ENCODE data around the gene ZNF648.

The ZNF648 gene

DNA sequence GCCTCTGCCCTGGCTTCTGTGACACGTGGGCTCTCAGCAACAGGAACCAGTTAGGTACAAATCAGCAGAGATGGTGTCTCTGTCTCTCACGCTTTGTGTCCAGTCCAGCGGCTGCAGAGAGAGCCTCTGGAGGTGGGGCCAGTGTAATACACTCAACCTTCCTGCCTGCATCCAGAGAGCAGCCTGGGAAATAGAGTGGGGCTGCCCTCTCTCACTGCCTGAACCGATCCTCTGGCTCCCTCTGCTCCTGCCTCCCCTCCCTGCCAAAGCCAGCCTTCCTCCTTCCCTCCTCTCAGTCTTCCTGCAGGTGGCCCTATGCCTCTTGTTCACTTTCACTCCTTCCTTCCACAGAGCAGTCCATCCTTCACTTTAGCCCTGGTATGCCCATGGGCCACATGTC, at the start of gene ZNF648:
ZNF648 (minus strand) TSS at position 119 of the 400 bp plus-strand sequence. CDS start 3,702 bp downstream, outside the sequence.
- TF ChIP-seq CTCF (IDR thresholded peaks at IDR 0.05; ENCODE audit: low read depth, low read length): no peak
- no peak within 1 kb of the TSS for H3K4me3 ChIP-seq (ENCODE audit: low read depth, low read length)

- no peak overlapping the region for H3K4me3 ChIP-seq (ENCODE audit: low read depth, low read length)
- TF ChIP-seq CTCF (IDR thresholded peaks at IDR 0.05; ENCODE audit: low read depth, low read length): no peak
These were observed 49.1 kb upstream of the ZNF648 start for GRCh38 chr1:182110635-182111034.

DNA sequence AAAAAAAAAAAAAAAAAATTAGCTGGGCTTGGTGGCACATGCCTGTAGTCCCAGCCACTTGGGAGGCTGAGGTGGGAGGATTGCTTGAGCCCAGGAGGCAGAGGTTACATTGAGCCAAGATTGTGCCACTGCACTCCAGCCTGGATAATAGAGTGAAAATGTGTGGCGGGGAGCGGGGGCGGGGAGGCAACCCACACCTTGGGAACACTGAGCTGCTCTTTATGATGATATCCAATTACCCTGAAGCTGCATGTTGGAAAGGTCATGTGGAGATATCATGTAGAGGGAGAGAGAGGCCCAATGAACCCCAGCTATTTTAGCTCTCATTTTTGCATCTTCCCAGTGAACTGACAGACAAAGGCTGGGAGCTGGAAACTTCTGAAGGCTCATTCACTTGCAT, 48.3 kb upstream of the ZNF648 start:
- H3K4me3 ChIP-seq (ENCODE audit: low read depth, low read length): no peak overlapping the region
- no peak for TF ChIP-seq CTCF (IDR thresholded peaks at IDR 0.05; ENCODE audit: low read depth, low read length)

DNA sequence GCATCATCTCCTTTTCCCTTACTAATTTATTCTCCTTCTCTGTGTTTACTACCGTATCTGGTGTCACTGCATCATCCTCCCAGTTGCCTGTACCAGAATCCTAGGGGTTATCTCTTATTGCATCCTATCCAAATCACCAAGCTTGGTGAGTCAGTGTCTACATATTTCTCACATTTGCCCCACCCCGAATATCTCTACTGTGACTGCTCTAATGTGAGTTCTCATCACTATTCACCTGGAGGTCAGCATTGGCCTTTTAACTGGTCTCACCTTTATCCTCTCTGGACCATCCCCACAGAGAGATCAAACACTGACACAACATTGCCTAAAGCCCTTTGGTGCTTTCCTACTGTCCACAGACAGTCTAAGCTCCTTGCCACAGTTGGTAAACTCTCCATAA, 45.7 kb upstream of the ZNF648 start:
- no peak overlapping the region for H3K4me3 ChIP-seq (ENCODE audit: low read depth, low read length)

DNA sequence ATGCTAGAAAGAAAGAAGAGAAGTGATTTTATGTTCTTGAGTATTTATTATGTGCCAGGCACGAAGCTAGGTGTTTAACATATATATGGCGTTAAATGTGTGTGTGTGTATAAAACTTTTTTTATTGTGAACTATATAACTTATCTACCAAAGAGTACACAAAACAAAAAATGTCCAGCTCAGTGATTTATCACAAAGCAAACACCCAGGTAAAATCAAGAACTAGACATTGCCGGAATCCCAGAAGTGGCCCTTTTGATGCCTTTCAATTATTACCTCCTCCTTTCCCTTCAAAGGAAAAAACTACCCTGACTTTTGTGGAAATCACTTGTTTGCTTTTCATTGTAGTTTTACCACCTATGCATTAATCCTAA, 40.5 kb upstream of the ZNF648 start:
- no peak for TF ChIP-seq CTCF (IDR thresholded peaks at IDR 0.05; ENCODE audit: low read depth, low read length)
- H3K4me3 ChIP-seq (ENCODE audit: low read depth, low read length): no peak overlapping the region

More for the DNA sequence above, 45.7 kb upstream of the ZNF648 start:
- no peak for TF ChIP-seq CTCF (IDR thresholded peaks at IDR 0.05; ENCODE audit: low read depth, low read length)

- TF ChIP-seq CTCF (IDR thresholded peaks at IDR 0.05; ENCODE audit: low read depth, low read length): no peak
- no peak overlapping the region for H3K4me3 ChIP-seq (ENCODE audit: low read depth, low read length)
These were observed 40.0 kb upstream of the ZNF648 start for GRCh38 chr1:182101415-182102042.

DNA sequence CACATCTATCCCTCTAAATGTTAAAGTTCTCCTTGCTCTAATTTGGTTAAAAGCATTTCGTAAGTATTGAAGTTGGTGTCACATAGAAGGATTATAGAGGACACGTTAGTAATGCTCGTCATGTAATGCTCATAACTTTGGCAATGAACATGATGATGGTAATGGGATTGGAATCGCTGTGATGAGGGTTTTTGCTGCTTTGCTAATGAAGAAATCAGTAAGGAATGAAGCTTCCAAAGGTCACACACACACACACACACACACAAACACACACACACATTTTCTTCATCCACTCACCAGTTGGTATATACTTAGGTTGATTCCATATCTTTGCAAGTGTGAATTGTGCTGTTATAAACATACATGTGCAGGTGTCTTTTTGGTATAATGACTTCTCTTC, 36.8 kb upstream of the ZNF648 start:
- no peak overlapping the region for H3K4me3 ChIP-seq (ENCODE audit: low read depth, low read length)
- TF ChIP-seq CTCF (IDR thresholded peaks at IDR 0.05; ENCODE audit: low read depth, low read length): no peak

All from WI38 (cell line).